HG03439 (cell line): ENCODE data around the gene CLEC2B.
"Not testable (repeated sequence)": the region's sequence is repeated elsewhere in the genome, so short reads cannot be mapped to it uniquely, and the experiment has no call there.

ENCODE experiments used
- ATAC-seq: cut with Tn5 transposase; IDR thresholded peaks from one replicate; pipeline ENCODE4 v1.9.1; 2021; ENCODE audit warnings: mild to moderate bottlenecking, moderate library complexity; ENCODE audit not compliant: unreplicated experiment

The CLEC2B gene

GRCh38 chr12:9869307-9870161 is at the start of gene CLEC2B:
Gene CLEC2B, minus strand, starts transcription at chr12:9869354.
- ATAC-seq: peak; percentile 37

- ATAC-seq: no peak
Measured at GRCh38 chr12:9911708-9912107, 42.6 kb upstream of the CLEC2B start.

DNA sequence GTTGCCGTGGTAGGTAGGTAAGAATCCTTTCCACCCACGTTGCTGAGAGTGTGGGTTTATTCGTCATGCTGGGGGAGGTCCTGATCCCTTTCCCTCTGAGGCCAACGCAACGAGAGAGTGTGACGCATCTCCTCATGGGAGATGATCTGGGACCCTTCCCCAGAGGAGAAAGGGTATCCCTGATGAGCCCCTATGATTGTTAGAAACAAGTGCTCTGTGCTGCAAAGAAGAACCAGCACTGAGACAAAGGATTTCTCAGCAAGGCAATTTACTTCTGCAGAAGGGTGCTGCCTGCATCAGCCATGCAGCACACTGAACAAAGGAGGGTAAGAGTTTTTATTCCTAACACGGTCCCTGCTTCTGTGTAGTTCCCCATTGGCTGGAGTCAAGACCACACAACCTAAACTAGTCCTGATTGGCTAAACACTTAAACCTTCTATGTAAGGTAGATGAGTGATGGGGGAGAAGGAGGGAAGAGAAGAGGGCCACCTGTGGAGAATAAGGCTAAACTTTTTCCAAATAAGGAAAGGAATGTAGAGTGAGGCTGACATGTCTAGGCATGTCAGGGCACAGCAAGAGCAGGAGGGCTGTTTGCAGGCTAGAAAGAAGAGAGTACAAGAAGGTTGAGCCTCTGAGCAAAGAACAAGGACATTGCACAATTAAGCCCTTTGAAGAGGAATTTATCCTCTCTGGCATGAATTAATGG is 41.7 kb upstream of the CLEC2B start:
- ATAC-seq: no peak

- ATAC-seq: no peak
Measured at GRCh38 chr12:9909724-9910123, 40.6 kb upstream of the CLEC2B start.

GRCh38 chr12:9908350-9908749 is 39.2 kb upstream of the CLEC2B start:
- no peak for ATAC-seq

DNA sequence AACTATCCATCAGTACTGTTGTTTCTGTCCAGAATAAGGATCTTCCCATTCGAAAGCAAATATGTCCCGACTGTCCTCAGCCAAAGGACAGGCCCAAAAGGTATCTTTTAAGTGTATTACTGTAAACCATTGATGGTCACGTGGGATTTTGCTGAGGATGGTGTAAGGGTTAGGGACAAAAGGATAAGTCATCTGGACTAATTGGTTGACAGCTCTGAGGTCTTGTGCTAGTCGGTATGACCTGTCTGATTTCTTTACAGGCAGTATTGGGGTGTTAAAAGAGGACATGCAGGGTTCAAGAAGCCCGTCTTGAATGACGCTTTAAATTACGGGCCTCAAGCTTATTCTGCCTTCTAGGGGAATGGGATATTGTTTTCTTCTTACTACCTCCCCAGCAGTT is 38.6 kb upstream of the CLEC2B start:
- ATAC-seq: no peak

- ATAC-seq: no peak
Measured at GRCh38 chr12:9906873-9907272, 37.7 kb upstream of the CLEC2B start.

DNA sequence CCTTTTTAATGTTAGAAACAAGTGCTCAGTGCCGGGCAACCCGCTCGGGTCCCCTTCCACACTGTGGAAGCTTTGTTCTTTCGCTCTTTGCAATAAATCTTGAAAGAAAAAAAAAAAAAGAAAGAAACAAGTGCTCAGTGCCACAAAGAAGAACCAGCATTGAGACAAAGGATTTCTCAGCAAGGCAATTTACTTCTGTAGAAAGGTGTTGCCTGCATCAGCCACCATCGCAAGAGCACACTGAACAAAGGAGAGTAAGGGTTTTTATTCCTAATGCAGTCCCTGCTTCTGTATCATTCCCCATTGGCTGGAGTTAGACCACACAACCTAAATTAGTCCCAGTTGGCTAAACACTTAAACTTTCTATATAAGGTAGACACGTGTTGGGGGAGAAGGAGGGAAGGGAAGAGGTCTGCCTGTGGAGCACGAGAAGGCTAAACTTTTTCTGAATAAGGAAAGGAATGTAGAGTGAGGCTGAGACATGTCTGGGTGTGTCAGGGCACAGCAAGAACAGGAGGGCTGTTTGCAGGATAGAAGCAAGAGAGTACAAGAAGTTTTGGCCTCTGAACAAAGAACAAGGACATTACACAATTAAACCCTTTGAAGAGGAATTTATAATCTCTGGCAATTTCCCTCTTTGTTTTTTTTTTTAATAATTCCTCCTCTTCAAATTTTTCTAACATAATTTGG is 33.5 kb upstream of the CLEC2B start:
- ATAC-seq: no peak

DNA sequence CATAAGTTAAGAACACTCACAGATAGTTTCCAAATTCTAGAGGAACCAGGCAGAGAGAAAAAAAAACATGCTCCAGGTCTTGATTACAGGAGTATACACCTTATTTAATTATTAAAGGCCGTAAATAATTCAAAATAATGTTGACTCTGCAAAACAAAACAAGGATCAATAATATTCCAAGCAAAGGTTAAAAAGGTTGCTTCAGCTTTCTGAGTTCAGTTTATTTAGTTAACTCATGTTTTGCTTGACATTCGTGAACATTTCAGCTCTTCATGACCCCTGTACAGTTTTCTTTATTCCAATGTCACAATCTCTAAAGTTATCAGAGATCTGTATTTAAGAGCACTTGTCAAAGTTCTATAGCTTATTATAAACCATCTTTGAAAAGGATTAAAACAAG is 31.8 kb upstream of the CLEC2B start:
- ATAC-seq: no peak

GRCh38 chr12:9899209-9899608 is 30.1 kb upstream of the CLEC2B start:
- no peak for ATAC-seq

DNA sequence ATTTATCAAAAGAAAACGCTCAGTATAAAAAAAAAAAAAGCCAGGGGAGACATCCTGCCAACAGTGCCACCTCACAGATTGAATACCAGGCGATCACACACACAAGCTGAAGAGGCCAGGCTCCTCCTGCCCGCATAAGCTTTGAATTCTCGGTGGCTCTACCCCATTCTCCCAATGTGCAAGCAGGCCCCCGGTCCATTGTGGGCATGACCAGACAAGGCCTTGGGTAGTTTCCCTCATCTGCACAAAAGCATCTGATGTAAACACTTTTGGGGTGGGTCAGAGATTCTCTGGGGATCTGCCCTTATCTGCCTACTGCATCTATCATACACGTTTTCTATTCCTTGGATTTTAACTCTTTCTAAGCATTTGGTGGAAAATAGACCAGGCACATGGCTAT is 28.4 kb upstream of the CLEC2B start:
- ATAC-seq: no peak

GRCh38 chr12:9895215-9895971 is 26.2 kb upstream of the CLEC2B start:
- no peak for ATAC-seq

- no peak for ATAC-seq
Measured at GRCh38 chr12:9888665-9889273, 19.6 kb upstream of the CLEC2B start.

DNA sequence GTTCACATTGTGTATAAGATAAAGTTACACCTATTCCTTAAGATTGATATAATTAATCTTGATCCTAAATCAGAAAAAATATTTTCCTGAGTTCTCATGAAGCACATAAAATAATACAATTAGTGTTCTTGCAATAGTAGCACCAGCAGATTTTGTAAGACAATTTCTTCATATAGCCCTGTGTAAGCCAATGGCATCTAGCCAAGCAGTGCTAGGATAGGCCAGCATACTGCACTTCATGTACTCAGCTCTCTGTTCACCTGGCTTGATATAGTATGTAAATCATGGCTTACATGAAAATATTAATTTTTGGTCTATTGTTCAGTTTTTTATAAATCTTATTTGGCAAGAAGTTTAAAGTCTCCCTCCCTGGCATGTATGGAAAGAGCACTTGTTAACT is 14.0 kb upstream of the CLEC2B start:
- no peak for ATAC-seq

DNA sequence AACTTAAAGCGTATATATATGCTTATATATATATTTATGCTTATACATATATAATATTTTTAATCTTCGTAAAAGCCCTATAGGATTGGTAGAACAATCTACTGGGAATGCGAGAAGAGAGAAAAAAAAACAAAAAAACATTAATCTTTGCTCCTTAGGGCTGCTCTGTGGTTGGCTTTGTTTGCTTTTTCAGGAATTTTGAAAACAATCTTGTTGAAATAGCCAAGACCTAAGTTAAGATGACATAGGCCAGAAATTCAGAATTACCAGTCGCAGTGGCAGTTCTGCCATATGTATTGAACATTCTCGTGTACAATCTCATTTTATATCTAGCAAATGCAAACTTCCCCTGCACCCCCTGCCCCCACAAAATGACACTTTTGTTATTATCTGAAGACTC is 12.8 kb upstream of the CLEC2B start:
- no peak for ATAC-seq

- ATAC-seq: no peak
Measured at GRCh38 chr12:9881246-9881645, 12.1 kb upstream of the CLEC2B start, which contains the start of gene KLRF2. Gene KLRF2, plus strand, starts transcription at chr12:9881489. Its CDS starts 107 bp downstream, at chr12:9881596.

DNA sequence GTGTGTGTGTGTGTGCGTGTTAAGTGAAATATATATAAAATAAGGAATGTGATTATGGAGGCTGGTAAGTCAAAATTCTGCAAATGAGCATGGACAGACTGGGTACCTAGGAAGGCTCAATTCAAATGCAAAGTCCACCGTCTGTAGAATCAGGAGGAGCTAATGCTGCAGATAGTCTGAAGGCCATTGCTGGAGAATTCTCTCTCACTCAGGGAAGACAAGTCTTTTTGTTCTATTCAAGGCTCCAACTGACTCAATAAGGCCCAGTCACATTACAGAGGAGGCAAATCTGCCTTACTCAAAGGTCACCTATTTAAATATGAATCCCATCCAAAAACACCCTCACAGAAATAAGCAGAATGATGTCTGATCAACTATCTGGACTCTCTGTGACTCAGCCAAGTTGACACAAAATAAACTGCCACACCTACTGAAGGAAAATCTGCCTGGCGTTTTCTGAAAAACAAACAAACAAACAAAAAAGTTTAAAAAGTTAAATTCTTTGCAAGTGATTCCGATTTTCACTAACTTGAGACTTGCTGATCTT is 11.5 kb upstream of the CLEC2B start:
- no peak for ATAC-seq

DNA sequence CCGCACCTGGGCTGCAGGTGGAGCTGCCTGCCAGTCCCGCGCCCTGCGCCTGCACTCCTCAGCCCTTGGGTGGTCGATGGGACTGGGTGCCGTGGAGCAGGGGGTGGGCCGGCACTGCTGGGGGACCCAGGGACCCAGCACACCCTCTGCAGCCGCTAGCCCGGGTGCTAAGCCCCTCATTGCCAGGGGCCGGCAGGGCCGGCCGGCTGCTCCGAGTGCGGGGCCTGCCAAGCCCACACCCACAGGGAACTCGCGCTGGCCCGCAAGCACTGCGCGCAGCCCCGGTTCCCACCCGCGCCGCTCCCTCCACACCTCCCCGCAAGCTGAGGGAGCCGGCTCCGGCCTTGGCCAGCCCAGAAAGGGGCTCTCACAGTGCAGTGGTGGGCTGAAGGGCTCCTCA is 7.0 kb upstream of the CLEC2B start:
- ATAC-seq: not testable (repeated sequence)

GRCh38 chr12:9872742-9873141 is 3.6 kb upstream of the CLEC2B start:
- ATAC-seq: no peak

DNA sequence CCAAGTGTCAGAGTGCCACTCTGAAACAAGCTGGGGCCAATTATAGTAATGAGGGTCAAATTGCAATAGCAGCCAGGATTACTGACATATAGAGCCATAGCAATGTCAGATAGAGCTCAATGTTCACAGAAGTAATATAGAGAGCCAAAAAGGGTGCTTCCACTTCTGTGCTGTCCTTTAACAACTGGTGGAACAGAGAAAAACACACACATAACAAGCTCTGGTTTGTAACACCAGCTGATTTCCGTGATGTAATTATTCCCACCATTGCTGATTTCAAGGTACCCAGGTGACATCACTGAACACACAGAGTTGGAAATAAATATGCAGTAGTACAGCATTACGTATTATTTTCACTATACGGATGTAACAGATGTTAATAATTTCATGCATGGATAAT is 3.0 kb upstream of the CLEC2B start:
- no peak for ATAC-seq
